C4-2B (cell line): ENCODE measurements around the gene ARNT2.

Experiments
- ZFX ChIP-seq: fragments of 450-650 bp; IDR thresholded peaks from 2 replicates; pipeline ENCODE4 v1.6.1; 2017
- TF ChIP-seq, protein P1 (sequence below): fragments of 450-650 bp; conservative IDR thresholded peaks from 2 replicates; pipeline ENCODE4 v1.5.1; 2017; ENCODE audit warnings: mild to moderate bottlenecking

DNA sequence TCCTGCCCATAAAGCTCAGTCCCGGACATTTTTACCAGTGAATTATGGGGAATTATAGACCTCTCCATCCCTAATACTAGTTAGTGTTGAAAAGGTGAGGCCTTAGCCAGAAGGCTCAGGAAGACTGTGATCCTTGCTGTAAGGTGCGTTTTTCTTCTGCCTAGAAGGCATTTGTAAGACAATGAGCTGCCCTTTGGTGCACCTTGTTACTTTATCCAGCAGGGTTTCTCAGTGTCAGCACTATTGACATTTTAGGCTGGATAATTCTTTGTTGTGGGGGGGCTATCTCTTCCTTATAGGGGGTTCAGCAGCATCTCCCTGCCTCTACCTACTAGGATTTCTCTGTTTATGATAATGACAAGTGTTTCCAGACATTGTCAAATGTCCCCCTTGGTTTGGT is 182.8 kb downstream of the ARNT2 start:
- TF ChIP-seq, protein P1, sequence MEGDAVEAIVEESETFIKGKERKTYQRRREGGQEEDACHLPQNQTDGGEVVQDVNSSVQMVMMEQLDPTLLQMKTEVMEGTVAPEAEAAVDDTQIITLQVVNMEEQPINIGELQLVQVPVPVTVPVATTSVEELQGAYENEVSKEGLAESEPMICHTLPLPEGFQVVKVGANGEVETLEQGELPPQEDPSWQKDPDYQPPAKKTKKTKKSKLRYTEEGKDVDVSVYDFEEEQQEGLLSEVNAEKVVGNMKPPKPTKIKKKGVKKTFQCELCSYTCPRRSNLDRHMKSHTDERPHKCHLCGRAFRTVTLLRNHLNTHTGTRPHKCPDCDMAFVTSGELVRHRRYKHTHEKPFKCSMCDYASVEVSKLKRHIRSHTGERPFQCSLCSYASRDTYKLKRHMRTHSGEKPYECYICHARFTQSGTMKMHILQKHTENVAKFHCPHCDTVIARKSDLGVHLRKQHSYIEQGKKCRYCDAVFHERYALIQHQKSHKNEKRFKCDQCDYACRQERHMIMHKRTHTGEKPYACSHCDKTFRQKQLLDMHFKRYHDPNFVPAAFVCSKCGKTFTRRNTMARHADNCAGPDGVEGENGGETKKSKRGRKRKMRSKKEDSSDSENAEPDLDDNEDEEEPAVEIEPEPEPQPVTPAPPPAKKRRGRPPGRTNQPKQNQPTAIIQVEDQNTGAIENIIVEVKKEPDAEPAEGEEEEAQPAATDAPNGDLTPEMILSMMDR: no peak
- TF ChIP-seq ZFX: no peak
